ENCODE data around the gene PCDHGA8.
"Not testable (repeated sequence)": the region's sequence is repeated elsewhere in the genome, so short reads cannot be mapped to it uniquely, and the experiment has no call there.

Gene PCDHGA8

DNA sequence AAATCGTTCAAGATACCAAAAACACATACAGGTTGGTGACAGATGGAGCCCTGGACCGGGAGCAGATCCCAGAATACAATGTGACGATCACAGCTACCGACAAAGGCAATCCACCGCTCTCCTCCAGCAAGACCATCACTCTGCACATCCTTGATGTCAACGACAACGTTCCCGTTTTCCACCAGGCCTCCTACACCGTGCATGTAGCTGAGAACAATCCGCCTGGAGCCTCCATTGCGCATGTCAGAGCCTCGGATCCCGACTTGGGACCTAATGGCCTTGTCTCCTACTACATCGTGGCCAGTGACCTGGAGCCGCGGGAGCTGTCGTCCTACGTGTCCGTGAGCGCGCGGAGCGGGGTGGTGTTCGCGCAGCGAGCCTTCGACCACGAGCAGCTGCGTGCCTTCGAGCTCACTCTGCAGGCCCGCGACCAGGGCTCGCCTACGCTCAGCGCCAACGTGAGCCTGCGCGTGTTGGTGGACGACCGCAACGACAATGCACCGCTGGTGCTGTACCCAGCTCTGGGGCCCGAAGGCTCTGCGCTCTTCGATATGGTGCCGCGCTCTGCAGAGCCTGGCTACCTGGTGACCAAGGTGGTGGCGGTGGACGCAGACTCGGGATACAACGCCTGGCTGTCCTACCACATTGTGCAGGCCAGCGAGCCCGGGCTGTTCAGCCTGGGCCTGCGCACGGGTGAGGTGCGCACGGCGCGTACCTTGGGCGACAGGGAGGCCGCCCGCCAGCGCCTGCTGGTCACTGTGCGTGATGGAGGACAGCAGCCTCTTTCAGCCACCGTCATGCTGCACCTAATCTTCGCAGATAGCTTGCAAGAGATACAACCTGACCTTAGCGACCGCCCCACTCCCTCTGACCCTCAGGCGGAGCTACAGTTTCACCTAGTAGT is 20.6 kb upstream of the PCDHGA8 start:
- DNase-seq (ENCODE audit: low spot score): no peak

DNA sequence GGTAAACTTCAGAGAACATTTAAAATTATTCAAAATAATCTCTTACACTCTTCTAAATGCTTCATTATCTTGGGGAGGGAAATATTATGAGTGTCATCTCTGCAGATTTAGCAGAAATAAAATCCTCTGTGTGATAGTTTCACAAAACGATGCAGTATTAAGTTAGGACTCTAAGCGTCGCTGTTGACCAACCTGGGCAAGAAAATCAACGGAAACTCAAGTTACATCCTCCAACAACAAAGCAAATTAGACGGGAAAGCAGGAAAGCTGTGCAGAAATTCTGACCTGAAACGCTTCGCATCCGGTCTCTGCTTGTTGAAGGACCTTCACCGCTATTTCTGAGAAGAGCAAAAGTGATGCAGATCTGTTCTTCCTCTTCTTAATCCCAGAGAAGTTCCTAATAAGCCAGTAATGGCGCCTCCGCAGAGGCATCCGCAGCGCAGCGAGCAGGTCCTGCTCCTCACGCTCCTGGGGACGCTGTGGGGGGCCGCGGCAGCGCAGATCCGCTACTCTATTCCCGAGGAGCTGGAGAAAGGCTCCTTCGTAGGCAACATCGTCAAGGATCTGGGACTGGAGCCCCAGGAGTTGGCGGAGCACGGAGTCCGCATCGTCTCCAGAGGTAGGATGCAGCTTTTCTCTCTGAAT is 18.6 kb upstream of the PCDHGA8 start, which contains the start of gene PCDHGA6:
PCDHGA6 (plus strand) TSS at position 219 of the 645 bp plus-strand sequence; CDS start at position 412, 193 bp downstream.
- no peak for DNase-seq (ENCODE audit: low spot score)

DNA sequence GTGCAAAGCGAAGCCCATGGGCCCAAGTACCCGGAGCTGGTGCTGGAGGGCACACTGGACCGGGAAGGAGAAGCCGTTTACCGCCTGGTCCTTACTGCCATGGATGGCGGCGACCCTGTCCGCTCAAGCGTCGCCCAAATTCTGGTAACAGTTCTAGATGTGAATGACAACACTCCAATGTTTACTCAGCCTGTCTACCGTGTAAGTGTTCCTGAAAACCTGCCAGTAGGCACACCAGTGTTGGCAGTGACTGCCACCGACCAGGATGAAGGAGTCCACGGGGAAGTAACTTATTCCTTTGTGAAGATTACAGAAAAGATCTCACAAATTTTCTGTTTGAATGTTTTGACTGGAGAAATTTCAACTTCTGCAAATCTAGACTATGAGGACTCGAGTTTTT is 17.8 kb upstream of the PCDHGA8 start:
- no peak for DNase-seq (ENCODE audit: low spot score)

DNA sequence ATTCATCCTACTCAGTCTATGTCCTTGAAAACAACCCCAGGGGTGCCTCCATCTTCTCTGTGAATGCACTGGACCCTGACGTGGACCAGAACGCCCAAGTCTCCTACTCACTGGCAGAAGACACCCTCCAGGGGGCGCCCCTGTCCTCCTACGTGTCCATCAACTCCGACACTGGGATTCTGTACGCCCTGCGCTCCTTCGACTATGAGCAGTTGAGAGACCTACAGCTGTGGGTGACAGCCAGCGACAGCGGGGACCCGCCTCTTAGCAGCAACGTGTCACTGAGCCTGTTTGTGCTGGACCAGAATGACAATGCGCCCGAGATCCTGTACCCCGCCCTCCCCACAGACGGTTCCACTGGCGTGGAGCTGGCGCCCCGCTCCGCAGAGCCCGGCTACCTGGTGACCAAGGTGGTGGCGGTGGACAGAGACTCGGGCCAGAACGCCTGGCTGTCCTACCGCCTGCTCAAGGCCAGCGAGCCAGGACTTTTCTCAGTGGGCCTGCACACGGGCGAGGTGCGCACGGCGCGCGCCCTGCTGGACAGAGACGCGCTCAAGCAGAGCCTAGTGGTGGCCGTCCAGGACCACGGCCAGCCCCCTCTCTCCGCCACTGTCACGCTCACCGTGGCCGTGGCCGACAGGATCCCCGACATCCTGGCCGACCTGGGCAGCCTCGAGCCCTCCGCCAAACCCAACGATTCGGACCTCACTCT is 16.8 kb upstream of the PCDHGA8 start:
- DNase-seq (ENCODE audit: low spot score): not testable (repeated sequence)

GRCh38 chr5:141382469-141383294 is 9.8 kb upstream of the PCDHGA8 start, which contains the start of gene PCDHGA7:
TSS of gene PCDHGA7 (plus strand) at chr5:141382742. CDS start at chr5:141382900, 158 bp downstream.
- no peak for DNase-seq (ENCODE audit: low spot score)

DNA sequence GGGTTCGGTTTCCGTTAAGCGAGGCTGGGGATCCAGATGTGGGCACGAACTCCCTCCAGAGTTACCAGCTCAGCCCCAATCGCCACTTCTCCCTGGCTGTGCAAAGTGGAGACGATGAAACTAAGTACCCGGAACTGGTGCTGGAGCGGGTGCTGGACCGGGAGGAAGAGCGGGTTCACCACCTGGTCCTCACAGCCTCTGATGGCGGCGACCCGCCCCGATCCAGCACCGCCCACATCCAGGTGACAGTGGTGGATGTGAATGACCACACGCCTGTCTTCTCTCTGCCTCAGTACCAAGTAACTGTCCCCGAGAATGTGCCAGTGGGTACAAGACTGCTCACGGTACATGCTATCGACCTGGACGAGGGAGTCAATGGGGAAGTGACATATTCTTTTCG is 9.1 kb upstream of the PCDHGA8 start:
- no peak for DNase-seq (ENCODE audit: low spot score)

GRCh38 chr5:141384471-141385267 is 7.8 kb upstream of the PCDHGA8 start:
- DNase-seq (ENCODE audit: low spot score): no peak

DNA sequence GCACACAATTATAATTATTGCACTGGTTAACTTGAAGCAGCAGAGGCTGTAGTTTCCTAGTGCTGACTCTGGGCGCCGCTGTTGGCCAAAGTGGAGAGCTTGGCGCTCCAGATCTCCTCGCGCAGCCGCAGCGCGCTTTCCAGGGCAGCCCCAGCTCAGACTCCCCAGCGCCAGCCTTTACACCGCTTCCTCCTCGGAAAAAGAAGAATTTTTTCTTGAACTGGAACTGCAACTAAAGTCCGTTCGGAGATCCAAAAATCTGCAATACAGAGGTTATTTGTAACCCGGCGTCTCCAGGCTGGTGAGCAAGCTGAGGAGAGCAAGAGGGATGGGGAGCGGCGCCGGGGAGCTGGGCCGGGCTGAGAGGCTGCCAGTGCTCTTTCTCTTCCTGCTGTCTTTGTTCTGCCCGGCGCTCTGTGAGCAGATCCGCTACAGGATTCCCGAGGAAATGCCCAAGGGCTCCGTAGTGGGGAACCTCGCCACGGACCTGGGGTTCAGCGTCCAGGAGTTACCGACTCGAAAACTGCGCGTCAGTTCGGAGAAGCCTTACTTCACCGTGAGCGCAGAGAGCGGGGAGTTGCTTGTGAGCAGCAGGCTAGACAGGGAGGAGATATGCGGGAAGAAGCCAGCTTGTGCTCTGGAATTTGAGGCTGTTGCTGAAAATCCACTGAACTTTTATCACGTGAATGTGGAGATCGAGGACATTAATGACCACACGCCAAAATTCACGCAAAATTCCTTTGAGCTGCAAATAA is 4.7 kb upstream of the PCDHGA8 start, which contains the start of gene PCDHGB4:
PCDHGB4 (plus strand) TSS at position 142 of the 755 bp plus-strand sequence; CDS start at position 329, 187 bp downstream.
- DNase-seq (ENCODE audit: low spot score): not testable (repeated sequence)

- DNase-seq (ENCODE audit: low spot score): no peak
Observed at GRCh38 chr5:141388661-141389060, 3.8 kb upstream of the PCDHGA8 start.

GRCh38 chr5:141389153-141390042 is 3.0 kb upstream of the PCDHGA8 start:
- DNase-seq (ENCODE audit: low spot score): no peak

- DNase-seq (ENCODE audit: low spot score): no peak
Observed at GRCh38 chr5:141393267-141393666, 834 bp downstream of the PCDHGA8 start.

- DNase-seq (ENCODE audit: low spot score): not testable (repeated sequence)
Observed at GRCh38 chr5:141394401-141395187, 2.2 kb downstream of the PCDHGA8 start.

DNA sequence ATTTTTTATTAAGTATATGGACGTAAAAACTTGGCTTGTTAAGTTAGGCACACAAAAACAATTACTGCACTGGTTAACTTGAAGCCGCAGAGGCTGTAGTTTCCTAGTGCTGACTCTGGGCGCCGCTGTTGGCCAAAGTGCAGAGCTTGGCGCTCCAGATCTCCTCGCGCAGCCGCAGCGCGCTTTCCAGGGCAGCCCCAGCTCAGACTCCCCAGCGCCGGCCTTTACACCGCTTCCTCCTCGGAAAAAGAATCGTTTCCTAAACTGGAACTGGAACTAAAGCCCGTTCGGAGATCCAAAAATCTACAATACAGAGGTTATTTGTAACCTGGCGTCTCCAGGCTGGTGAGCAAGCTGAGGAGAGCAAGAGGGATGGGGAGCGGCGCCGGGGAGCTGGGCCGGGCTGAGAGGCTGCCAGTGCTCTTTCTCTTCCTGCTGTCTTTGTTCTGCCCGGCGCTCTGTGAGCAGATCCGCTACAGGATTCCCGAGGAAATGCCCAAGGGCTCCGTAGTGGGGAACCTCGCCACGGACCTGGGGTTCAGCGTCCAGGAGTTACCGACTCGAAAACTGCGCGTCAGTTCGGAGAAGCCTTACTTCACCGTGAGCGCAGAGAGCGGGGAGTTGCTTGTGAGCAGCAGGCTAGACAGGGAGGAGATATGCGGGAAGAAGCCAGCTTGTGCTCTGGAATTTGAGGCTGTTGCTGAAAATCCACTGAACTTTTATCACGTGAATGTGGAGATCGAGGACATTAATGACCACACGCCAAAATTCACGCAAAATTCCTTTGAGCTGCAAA is 5.5 kb downstream of the PCDHGA8 start, which contains the start of gene PCDHGB5:
PCDHGB5 (plus strand) TSS at position 192 of the 796 bp plus-strand sequence; CDS start at position 373, 181 bp downstream.
- not testable (repeated sequence) for DNase-seq (ENCODE audit: low spot score)

DNA sequence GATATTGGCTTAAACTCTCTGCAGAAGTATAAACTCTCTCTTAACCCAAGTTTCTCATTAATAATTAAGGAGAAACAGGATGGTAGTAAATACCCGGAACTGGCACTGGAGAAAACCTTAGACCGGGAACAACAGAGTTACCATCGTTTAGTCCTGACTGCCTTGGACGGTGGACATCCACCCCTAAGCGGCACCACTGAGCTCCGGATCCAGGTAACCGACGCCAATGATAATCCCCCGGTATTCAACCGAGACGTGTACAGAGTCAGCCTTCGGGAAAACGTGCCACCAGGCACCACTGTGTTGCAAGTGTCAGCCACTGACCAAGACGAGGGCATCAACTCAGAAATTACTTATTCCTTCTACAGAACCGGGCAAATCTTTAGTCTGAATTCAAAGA is 6.2 kb downstream of the PCDHGA8 start:
- DNase-seq (ENCODE audit: low spot score): no peak

- no peak for DNase-seq (ENCODE audit: low spot score)
Observed at GRCh38 chr5:141399555-141400258, 7.3 kb downstream of the PCDHGA8 start.

DNA sequence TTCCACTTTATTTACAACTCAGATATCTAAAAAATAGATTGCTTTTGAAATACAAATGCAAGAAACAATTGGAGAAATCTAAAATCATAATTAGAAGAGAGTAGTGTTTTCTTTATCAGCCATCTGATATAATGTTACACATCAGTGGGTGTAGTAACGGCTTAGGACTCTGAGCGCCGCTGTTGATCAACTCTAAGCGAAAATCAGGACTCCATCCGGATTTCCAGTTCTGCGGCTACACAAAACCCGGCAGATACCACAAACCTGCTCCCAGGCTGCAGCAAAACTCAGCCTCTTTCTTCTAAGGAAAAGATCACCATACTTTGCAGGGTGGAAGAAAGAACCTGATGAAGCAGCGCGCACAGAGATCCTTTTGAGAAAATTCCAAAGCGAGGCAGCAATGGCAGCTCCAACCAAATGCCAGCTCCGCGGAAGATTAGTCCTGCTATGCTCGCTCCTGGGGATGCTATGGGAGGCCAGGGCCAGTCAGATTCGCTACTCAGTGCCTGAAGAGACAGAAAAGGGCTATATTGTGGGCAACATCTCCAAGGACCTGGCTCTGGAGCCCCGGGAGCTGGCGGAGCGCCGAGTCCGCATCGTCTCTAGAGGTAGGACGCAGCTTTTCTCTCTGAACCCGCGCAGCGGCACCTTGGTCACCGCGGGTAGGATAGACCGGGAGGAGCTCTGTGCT is 10.3 kb downstream of the PCDHGA8 start, which contains the start of gene PCDHGA9:
PCDHGA9 (plus strand) TSS at position 226 of the 691 bp plus-strand sequence; CDS start at position 401, 175 bp downstream.
- peak; percentile 21 for DNase-seq (ENCODE audit: low spot score)

All from globus pallidus (tissue), 1 donor.